HepG2 (cell line): ENCODE data around the gene CCR9. TPM values are rescaled to one million over a fixed set of nuclear protein-coding genes. Genes with fewer than 3 reads are reported as not detected.

Experiments
- ATAC-seq: fragments of 200-7000 bp; cut with Tn5 transposase; 3 replicates; pipeline ENCODE4 v1.9.1; 2020; ENCODE audit warnings: mild to moderate bottlenecking, moderate library complexity
- BruUV-seq: library from RNA; stranded (reverse); fragments of 400-500 nt; replicated peaks from 2 replicates; lab custom pipeline; 2021; lab: Mats Ljungman, UMichigan
- CTCF ChIA-PET: fragments of 300-600 bp; formaldehyde crosslinking; extraction: SDS; loops from one replicate; lab custom pipeline; 2021; ENCODE audit warnings: low total read pairs, inconsistent platforms, low intra/inter-chr PET ratio; lab: Yijun Ruan, JAX
- POLR2A ChIA-PET: fragments of 350-600 bp; sonication (Branson Sonifier 250); formaldehyde crosslinking; loops from one replicate; lab custom pipeline; 2020; ENCODE audit warnings: antibody characterized with exemption, inconsistent platforms; lab: Yijun Ruan, JAX
- DNase-seq: peaks from one replicate; pipeline ENCODE4 v3.0.0-alpha.2; 2015; ENCODE audit warnings: low spot score
- FAIRE-seq: peaks from 3 replicates; lab custom pipeline; 2011; peaks lifted over from hg19 to GRCh38; lab: Jason Lieb, UNC
- H2AFZ ChIP-seq: one replicate; pipeline ENCODE4 v1.6.1; 2011; ENCODE audit warnings: low read length, inconsistent platforms
- H3K27ac ChIP-seq: fragments of 300-600 bp; 3 replicates; pipeline ENCODE4 v1.8.0; 2011; ENCODE audit warnings: mixed run types, mild to moderate bottlenecking, mixed read lengths, low read length, inconsistent platforms; ENCODE audit not compliant: insufficient read depth; ENCODE audit errors: extremely low read length
- H3K27me3 ChIP-seq, 2 experiments: fragments of 200-600 bp in 1 of 2; 2 replicates in 1 of 2; 3 replicates in 1 of 2; pipeline versions ENCODE4 v1.6.0 to v1.8.0; 2011; ENCODE audit warnings: low read length in 2 of 2, mild to moderate bottlenecking in 2 of 2, moderate library complexity in 2 of 2, inconsistent platforms in 1 of 2; ENCODE audit not compliant: insufficient read depth in 2 of 2, control insufficient read depth in 1 of 2
- H3K36me3 ChIP-seq, 2 experiments: fragments of 200-600 bp in 1 of 2; replicated peaks in 1 of 2; 2 replicates in 1 of 2; 3 replicates in 1 of 2; pipeline versions ENCODE4 v1.5.1 to v1.8.0; 2011; ENCODE audit warnings: low read length in 2 of 2, inconsistent platforms in 1 of 2; ENCODE audit not compliant: insufficient read depth in 2 of 2, control insufficient read depth in 1 of 2
- H3K4me1 ChIP-seq: 2 replicates; pipeline ENCODE4 v1.5.1; 2012; ENCODE audit warnings: low read length, inconsistent platforms; ENCODE audit not compliant: insufficient read depth
- H3K4me2 ChIP-seq: 2 replicates; pipeline ENCODE4 v1.6.0; 2011; ENCODE audit warnings: low read depth, low read length, inconsistent platforms
- H3K4me3 ChIP-seq, 3 experiments: fragments of 200-600 bp in 1 of 3; sonication (generic), shearing (Covaris generic) in 1 of 3; replicated peaks in 1 of 3; 2 replicates each; pipeline ENCODE4 v1.5.1; 2011 to 2016; ENCODE audit warnings: low read length in 3 of 3, inconsistent platforms in 2 of 3, low read depth in 2 of 3, mild to moderate bottlenecking in 2 of 3, control low read depth in 1 of 3, mixed read lengths in 1 of 3; ENCODE audit not compliant: insufficient read depth in 1 of 3
- H3K79me2 ChIP-seq: one replicate; pipeline ENCODE4 v1.6.1; 2011; ENCODE audit warnings: low read length, inconsistent platforms; ENCODE audit not compliant: insufficient read depth
- H3K9ac ChIP-seq: 2 replicates; pipeline ENCODE4 v1.6.0; 2011; ENCODE audit warnings: mild to moderate bottlenecking, low read depth, low read length, inconsistent platforms; ENCODE audit not compliant: insufficient read depth
- H3K9me3 ChIP-seq: 2 replicates; pipeline ENCODE4 v1.5.1; 2012; ENCODE audit warnings: mild to moderate bottlenecking, low read length
- H4K20me1 ChIP-seq: 2 replicates; pipeline ENCODE4 v1.6.0; 2011; ENCODE audit warnings: inconsistent platforms, mild to moderate bottlenecking, low read length, moderate library complexity; ENCODE audit not compliant: insufficient read depth
- BRD4 ChIP-seq: sonication (generic); formaldehyde crosslinking; IDR thresholded peaks from 2 replicates; pipeline ENCODE4 v1.4.0; 2020; ENCODE audit warnings: missing genetic modification reagents
- KLF6 ChIP-seq: IDR thresholded peaks from 2 replicates; pipeline ENCODE4 v1.8.0; 2016; ENCODE audit warnings: missing biosample characterization, missing genetic modification reagents
- MLLT10 ChIP-seq: sonication (generic); formaldehyde crosslinking; IDR thresholded peaks from 2 replicates; pipeline ENCODE4 v1.4.0; 2020; ENCODE audit warnings: missing genetic modification reagents
- PLRG1 ChIP-seq: fragments of 450-650 bp; conservative IDR thresholded peaks from 2 replicates; pipeline ENCODE4 v1.6.1; 2016
- REL ChIP-seq: sonication (generic); formaldehyde crosslinking; conservative IDR thresholded peaks from 2 replicates; pipeline ENCODE4 v1.8.0; 2022; ENCODE audit warnings: mild to moderate bottlenecking, missing genetic modification reagents, moderate library complexity
- SATB2 ChIP-seq: sonication (generic); formaldehyde crosslinking; IDR thresholded peaks from 2 replicates; pipeline ENCODE4 v1.5.0; 2020; ENCODE audit warnings: missing genetic modification reagents
- ZNF10 ChIP-seq: sonication (generic); formaldehyde crosslinking; IDR thresholded peaks from 2 replicates; pipeline ENCODE4 v1.4.0; 2020; ENCODE audit warnings: mild to moderate bottlenecking, low read depth, missing genetic modification reagents, borderline replicate concordance
- ZNF3 ChIP-seq: IDR thresholded peaks from 2 replicates; pipeline ENCODE4 v1.7.0; 2017; ENCODE audit warnings: inconsistent platforms
- ZNF337 ChIP-seq: sonication (generic); formaldehyde crosslinking; IDR thresholded peaks from 2 replicates; pipeline ENCODE4 v1.5.1; 2020; ENCODE audit warnings: missing genetic modification reagents, low read depth, mild to moderate bottlenecking, borderline replicate concordance
- ZNF598 ChIP-seq: sonication (generic); formaldehyde crosslinking; IDR thresholded peaks from 2 replicates; pipeline ENCODE4 v1.5.1; 2020; ENCODE audit warnings: mild to moderate bottlenecking, missing genetic modification reagents, borderline replicate concordance
- WGBS: methylation state at CpG from one replicate; pipeline ENCODE4 v1.1.6; 2017; ENCODE audit warnings: low lambda C conversion rate; 5-methylcytosine and 5-hydroxymethylcytosine counted together
- in situ Hi-C: cut with HindIII; loops from 2 replicates; pipeline ENCODE4 v1.10.0; 2017; ENCODE audit warnings: low pct_unique_long_range_greater_than_20kb; ENCODE audit not compliant: extremely low pct_ligation_motif_present
- intact Hi-C: fragments of 100-400 bp; cut with micrococcal nuclease; formaldehyde crosslinking; loops from one replicate; pipeline ENCODE4 v1.10.0; 2022; ENCODE audit not compliant: unreplicated experiment
- polyA plus RNA-seq, 8 experiments: library from polyadenylated mRNA; depleted of rRNA in 3 of 8; stranded (reverse) in 7 of 8; unstranded in 1 of 8; fragments of >200 nt; fragmentation: Illumina TruSeq in 4 of 8; extraction: Trizol in 4 of 8; gene quantifications; 2 replicates each; pipeline versions ENCODE4 v1.2.1 to v1.2.3, GENCODE V29; 2011 to 2016; ENCODE audit warnings: low read depth in 4 of 8, missing spikeins in 1 of 8, mixed read lengths in 1 of 8; ENCODE audit not compliant: insufficient read depth in 1 of 8
- total RNA-seq, 5 experiments: library from RNA; depleted of rRNA; stranded (reverse); fragments of >200 nt; fragmentation: Illumina TruSeq; extraction: Trizol; gene quantifications; 2 replicates each; pipeline ENCODE4 v1.2.3, GENCODE V29; 2016; ENCODE audit warnings: low read depth in 1 of 5
- TF ChIP-seq, protein P1 (sequence below): sonication (generic); formaldehyde crosslinking; IDR thresholded peaks from 2 replicates; pipeline ENCODE4 v1.4.0; 2020; ENCODE audit warnings: mild to moderate bottlenecking, missing genetic modification reagents

The CCR9 gene
- total and polyA plus RNA-seq, 2 of the 13 experiments (the other 11 are each of a cell fraction or from before 2014, with no cell fraction given), result not detected

GRCh38 chr3:45872569-45872968 is 13.8 kb upstream of the CCR9 start:
- no peak overlapping the region for H3K27ac ChIP-seq
- no TSS peak for BruUV-seq
- H3K4me2 ChIP-seq, result no peak overlapping the region
- intact Hi-C loops, result no loop called here
- CTCF ChIA-PET, result no interaction called here
- no peaks in the 10 kb centered on the region for H3K9me3 ChIP-seq
- no peaks in the 10 kb centered on the region for H4K20me1 ChIP-seq
- 29% methylated on average over 2 of the region's 2 CpGs for WGBS
- TF ChIP-seq ZNF10 (CRISPR knock-in tag) (no peak), BRD4 (CRISPR knock-in tag) (no peak), ZNF3 (CRISPR knock-in tag) (no peak), PLRG1 (no peak), SATB2 (CRISPR knock-in tag) (no peak), ZNF598 (CRISPR knock-in tag) (no peak), MLLT10 (CRISPR knock-in tag) (no peak), REL (CRISPR knock-in tag) (no peak), ZNF337 (CRISPR knock-in tag) (no peak), KLF6 (CRISPR knock-in tag) (no peak)
- TF ChIP-seq, protein P1, sequence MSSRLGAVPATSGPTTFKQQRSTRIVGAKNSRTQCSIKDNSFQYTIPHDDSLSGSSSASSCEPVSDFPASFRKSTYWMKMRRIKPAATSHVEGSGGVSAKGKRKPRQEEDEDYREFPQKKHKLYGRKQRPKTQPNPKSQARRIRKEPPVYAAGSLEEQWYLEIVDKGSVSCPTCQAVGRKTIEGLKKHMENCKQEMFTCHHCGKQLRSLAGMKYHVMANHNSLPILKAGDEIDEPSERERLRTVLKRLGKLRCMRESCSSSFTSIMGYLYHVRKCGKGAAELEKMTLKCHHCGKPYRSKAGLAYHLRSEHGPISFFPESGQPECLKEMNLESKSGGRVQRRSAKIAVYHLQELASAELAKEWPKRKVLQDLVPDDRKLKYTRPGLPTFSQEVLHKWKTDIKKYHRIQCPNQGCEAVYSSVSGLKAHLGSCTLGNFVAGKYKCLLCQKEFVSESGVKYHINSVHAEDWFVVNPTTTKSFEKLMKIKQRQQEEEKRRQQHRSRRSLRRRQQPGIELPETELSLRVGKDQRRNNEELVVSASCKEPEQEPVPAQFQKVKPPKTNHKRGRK, result no peak
- no peaks in the 10 kb centered on the region for H3K79me2 ChIP-seq
- no peaks in the 10 kb centered on the region for H3K36me3 ChIP-seq
- no peak for DNase-seq
- H3K4me1 ChIP-seq, result peaks cover 14% of the 10 kb centered on the region
- POLR2A ChIA-PET, result no interaction called here
- H3K9ac ChIP-seq, result no peak overlapping the region
- H3K27me3 ChIP-seq, result peaks cover 0 to 3% of the 10 kb centered on the region in 2 experiments; a peak in 1 of 5 replicates
- in situ Hi-C loops, result no loop called here
- no peak overlapping the region for H2AFZ ChIP-seq
- ATAC-seq, result no peak
- FAIRE-seq, result no peak
- H3K4me3 ChIP-seq, result no peak overlapping the region
